DMS53 treated with DMSO at 0.1 percent for 48 hours (cell line): ENCODE measurements around the gene SSTR3.
"Not testable (repeated sequence)": the region's sequence is repeated elsewhere in the genome, so short reads cannot be mapped to it uniquely, and the experiment has no call there.

Experiments used
- DNase-seq: peaks from one replicate; lab custom pipeline; 2025; ENCODE audit not compliant: unreplicated experiment; lab: John Stamatoyannopoulos, UW

Gene SSTR3

DNA sequence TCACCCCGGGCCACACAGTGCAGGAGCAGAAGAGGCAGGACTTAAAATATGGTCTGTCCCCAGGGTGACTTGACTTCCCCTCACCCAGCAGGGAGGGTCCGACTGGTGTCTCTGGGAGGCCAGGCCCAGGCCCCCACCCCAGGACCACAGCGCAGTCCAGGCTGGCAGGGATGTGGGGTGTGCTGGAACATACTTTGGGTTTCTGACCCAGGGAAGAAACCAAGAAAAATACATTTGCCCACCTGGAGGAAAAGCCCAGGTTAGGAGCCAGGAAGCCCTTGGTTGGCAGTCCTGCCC is 29.4 kb downstream of the SSTR3 start:
- no peak for DNase-seq

DNA sequence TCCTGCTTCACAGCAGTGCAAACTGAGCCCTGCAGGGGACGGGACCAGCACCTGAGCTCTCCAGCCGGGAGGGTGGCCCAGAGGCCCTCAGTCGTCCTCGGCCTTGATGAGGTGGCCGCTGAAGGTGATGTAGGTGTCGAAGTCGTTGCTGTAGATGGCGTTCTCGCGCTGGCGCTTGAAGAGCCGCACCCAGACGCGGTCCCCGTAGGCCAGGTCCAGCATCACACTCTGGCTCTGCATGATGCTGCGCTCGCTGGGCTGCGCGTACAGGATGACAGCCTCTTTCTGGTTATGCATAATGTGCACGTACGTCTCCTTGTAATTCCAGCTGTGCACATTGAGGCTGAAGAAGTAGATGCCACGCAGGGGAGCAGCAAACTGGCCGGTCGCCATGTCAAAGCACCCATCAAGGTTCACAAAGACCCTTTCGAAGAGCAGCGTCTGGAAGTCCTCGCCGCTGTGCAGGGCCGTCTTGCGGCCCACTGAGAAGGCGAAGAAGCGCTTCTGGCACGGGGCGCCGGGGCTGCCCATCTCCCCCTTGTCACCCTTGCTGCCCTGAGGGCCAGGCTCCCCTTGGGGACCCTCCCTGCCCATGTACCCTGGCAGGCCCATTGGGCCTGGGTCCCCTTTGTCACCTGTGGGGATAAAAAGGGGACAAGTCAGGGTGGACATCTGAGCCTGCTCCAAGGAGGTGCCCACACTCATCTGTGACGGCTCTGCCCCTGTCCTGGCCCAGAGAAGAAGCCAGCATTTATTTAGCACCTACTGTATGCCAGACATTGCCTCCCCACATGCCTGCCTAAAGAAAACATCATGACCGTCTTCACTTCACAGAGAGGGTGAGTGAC is 30.0 kb downstream of the SSTR3 start:
- no peak for DNase-seq

DNA sequence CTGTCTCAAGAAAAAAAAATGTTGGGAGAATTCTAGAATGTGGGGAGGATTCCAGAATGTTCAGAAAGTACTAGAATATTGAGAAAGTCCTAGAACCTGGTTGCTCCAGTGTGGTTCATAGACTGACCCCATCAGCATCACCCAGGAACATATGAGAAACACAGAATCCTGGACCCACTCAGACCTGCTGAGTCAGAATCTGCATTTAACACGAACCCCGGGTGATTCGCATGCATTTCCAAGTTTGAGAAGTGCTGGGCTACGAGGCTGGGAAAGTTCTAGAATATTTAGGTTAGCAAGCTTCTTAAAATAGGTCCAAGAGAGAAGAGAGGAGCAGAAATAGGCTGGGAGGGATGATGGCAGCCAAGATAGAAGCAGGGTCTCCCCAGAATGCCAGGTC is 30.6 kb downstream of the SSTR3 start:
- no peak for DNase-seq

DNA sequence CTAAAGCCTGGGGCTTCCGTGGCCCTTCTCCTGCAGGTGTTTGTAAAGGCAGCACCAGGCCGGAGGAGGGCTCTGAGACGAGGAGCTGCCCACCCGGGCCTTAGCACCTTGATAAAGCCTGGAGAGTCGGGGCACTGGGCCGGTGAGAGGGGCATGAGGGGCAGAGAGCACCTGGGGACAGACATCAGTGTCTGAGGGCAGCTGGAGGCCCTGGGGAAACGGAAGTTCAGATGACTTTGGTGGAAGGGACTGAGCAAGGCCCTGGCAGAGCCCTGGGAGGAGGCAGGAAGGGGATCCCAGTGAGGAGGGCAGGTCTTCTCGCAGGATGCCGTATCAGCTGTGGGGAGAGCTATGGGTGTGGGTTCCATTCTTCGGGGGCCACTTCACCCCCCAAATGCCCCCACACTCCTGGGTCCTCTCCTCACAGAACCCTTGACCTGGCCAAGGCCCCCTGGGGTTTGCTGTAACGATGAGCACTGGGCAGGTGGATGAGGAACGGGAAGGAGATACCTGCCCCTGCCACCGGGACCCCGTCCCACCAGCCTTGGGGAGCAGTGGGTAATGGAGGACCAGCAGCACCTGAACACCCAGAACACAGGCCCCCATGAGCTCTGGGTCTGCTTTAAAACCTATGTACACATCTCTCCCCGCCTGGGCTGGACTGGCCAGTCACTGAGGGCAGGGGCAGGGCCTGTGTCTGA is 31.6 kb downstream of the SSTR3 start:
- no peak for DNase-seq

DNA sequence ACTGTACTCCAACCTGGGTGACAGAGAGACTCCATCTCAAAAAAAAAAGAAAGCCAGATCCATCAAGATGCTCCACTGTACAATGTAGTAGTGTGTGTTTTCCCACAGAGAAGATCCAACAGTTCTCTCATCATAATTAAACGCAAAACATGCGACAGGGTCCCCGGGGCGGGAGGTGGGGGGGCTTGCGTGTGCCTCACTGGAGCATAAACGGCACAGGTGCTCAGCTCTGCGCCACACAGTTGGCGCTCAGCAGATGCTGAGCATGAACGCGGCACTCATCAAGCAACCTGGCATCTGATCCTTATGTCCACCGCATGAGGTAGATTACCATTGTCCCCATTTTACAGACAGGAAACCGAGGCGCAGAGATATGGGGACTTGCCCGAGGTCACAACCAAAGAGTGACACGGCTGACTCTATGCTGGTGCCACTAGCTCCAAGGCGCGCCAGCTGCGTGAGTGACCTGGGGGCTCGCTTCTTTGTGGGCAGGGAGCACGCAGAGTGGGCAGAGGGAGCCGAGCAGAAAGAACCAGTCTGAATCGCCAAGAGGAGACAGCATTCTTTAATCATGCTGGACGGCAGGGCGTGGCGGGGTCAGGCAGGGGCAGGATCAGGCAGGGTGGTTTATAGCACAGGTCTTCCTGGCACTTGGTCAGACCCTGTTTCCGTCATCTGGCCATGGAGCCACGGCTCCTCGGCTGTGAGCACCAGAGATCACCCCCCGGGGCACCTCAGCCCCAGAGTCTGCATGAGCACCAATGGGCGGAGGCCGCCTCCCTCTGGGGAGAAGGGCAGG is 32.5 kb downstream of the SSTR3 start:
- no peak for DNase-seq

DNA sequence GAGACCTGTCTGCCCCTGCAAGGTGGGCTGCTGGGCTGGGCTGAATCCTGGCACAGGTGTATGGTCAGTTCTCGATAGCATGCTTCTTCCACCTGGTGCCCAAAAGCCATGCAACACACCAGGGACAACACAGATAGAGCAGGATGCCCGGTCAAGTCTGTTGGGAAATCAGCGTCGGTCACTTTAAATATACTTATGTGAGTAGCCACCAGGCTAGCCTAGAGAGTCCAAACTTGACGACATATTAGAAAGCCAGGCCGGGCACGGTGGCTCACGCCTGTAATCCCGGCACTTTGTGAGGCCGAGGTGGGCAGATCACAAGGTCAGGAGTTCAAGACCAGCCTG is 33.2 kb downstream of the SSTR3 start:
- DNase-seq = no peak

DNA sequence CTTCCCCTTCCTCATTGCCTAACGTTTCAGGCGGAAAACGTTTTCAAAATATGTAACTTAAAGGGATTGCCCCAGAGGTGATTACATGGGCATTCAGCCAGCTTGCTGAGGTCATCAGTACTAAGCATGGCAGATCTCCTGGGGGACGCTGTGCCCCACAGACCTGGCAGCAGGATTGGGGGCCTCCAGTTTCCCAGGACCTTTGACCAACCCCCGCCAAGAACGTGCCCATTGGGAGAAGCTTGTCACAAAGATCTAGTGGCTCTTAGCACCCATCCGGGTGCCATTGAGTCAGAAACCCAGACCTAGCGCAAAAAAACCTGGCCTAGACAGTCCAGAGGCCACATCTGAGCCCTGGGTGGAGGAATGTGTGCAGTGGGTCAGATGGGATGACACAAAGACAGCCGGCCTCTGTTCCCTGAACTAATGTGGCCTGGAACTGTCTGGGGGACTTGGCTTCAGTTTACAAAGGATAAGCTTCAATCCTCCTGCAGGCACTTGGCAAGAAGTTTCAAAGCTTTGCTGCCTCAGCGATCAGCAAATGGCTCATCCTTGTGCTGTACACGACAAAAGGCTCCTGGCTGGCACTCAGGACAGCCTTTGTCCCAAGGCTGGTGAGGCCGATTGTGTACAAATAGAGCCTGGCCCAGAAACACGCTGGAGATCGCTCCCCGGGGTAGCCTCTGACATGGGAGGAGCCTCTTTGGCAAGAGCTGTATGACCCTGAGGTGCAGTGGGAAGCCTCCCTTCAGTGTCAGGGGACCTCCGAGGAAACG is 33.7 kb downstream of the SSTR3 start:
- no peak for DNase-seq

DNA sequence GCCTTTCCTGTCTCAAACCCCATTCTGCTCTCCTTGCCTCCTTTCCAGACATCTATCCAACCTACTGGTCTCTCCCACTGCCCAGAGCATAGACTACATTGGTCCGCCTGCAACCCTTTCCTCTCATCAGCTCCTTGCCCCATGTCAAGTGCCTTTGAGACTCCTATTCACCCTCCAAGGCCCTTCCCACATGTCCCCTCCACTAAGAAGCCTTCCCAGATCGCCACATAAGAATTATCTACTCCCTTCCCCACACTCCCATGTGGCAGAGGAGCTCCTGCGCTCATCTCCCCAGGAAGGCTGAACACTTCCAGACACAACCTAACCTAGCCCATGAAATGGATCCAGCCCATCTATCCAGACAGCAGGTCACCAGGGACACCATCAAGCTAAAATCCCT is 34.5 kb downstream of the SSTR3 start:
- DNase-seq = no peak

DNA sequence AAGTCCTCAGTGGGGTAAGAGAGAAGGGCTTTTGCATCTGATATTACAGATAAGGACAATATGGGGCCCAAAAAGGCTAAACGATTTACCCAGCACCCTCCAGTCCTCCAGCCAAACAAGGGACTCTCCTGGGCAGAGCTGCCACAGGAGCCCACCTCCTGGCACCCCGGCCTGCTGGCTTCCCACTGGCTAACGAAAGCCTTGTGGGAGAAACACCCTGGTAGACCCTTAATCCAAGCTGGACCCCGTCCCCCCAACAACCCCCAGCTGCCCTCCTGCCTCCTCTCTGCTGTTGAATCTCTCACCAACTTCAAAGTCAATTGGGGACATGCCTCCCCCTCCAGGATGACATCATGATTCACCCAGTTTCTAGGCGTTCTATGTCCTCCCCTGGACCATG is 35.1 kb downstream of the SSTR3 start:
- no peak for DNase-seq

DNA sequence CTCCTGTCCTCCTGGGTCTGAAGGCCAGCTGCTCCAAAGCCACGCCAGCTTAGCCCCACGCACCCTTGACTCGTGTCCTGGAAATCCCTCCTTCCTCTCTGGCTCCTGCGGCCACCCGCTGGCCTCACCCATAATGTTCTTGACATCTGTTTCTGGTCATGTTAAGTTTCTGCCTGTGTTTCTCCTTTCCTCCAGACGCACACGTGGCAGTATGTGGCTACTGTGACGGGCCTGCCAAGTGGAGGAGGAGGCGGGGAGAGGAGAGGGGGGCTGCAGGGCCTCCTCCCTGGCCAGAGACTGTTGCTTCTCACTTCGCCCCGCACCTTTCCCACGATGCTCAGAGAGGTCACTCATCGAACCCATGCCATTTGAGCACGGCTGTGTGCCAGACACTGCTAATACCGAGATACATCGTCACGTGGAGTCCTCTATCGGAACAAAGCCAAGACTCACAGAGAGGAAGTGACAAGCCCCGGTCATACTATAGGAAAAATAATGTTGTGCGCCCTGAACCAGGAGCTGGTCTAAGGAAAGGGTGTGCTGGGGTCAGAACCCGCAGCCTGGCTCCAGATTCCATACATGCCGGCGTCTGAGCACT is 35.7 kb downstream of the SSTR3 start:
- no peak for DNase-seq

DNA sequence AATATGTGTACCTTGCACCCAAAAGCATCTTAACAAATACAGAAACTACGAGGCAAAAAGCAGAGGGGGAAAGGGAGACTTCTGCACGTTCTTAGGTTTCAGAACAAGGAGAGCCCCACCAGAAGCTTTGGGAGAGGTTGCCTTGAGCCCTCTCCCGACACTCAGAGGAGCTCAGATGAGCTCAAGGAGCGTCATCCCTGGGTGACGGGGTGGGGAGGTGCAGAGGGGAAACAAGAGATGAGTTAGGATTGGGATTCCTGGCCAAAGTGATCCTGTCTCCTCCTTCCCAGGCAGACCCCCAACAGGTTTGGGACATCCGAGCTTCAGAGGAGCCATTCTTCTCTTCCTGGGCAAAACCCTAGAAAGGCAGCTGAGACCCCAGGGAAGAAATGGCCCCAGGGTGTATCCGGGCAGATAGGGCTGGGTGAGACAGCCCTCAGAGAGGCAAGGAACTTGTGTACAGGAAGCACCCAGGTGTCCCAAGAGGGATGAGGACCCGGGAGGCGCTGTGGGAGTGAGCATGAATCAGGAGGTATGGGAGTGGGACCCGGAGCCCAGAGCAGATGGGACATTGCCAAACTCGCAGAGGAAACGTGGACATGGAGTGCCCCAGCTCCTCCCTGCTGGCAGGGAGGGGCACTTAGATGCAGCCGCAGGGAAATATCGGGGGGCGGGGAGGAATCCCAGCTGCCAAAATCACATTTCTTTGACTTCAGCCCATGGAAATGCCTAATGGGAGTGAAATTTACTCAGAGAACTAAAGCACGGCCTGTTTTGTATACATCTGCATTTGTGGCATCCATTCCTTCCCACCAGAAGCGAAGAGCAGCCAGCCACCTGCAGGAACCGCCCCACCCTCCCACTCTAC is 36.6 kb downstream of the SSTR3 start:
- no peak for DNase-seq

DNA sequence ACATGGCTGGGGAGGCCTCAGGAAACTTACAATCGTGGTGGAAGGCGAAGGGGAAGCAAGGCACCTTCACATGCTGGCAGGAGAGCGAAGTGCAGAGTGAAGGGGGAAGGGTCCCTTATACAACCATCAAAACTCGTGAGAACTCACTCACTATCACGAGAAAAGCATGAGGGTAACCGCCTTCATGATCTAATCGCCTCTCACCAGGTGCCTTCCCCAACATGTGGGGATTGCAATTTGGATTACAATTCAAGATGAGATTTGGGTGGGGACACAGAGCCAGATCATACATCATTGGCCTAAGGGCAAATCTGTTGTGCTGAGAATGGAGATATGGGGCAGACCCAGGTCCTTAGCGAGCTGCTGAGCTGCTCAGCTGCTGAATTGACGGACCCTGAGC is 37.3 kb downstream of the SSTR3 start:
- no peak for DNase-seq

DNA sequence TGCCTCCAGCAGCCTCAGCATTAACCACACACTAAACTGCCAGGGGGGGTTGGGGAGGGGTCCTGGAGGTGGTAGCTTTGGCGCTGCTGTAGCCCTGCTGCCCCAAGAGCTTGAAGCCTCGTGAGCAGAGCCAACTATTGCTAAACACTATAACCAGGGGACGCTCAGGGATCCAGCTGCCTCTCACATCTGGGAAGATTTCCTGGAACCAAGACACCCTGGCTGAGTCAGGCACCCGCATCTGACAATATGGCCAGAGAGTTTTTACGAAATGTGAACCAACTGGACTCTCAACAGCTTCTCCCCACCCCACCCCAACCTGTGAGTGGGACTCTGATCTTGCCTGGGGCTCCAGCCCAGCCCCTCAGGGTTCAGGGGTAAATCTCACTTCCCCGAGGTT is 38.6 kb downstream of the SSTR3 start:
- DNase-seq = no peak

DNA sequence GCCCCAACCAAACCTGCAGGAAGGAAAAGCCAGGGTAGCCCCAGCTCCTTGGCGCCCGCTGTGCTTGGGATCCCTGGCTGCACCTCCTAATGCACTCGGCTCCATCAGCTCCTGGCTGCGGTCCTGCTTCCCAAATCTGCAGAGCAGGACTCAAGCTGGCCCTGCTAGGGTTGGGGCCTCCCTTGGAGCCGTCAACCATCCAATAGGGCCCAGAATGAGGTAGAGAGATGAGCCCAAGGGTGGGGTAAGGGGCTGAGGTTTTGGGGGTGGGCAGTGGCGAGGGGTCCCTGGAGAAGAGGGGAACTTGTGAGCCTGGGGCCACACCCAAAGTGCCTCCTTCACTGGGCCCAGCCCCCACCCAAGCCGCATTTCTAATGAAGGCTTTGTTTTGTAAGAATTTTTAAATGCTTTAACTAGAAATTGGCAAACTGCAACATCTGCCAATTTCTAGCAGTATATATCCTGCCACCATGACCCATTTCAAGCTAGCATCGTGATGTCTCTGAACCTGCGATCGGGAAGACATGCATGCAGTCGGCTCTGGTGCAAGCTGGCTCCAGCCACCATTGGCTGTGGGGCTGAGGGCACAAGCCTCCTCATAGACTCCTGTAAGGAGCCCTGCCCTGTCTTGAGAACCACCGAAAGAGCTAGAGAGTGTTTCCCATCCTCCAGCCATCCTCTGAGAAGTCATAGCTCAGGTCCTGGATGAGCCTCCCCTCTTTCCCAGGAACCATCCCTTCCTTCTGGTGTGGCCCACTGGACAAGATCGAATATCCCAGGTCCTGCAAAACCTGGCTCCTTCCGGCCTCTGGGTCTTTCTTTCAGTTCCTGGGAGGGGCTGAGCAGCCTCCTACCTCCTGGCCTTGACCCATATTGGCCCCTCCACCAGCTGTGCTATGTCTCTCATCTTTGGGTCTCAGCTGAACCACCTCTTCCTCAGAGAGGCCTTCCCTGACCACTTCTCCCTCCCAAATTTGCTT is 39.7 kb downstream of the SSTR3 start:
- no peak for DNase-seq

DNA sequence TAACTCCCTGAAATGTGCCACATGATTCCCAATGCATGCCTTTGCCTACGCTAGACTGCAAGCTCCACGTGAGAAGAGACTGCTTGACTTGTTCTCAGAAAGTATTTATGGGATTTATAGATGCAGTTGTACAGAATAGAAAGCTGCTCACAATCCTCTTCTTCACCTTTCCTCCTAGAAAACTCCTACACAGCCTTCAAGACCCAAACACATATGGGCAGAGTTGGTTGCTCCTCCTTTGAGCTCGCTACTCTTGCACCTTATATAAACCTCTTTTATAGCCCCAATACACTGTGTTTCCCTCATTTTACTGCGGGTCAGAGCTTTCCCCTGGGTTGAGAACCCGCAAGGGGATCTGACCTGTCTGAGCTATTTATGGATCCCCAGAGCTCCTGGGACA is 40.6 kb downstream of the SSTR3 start:
- no peak for DNase-seq

DNA sequence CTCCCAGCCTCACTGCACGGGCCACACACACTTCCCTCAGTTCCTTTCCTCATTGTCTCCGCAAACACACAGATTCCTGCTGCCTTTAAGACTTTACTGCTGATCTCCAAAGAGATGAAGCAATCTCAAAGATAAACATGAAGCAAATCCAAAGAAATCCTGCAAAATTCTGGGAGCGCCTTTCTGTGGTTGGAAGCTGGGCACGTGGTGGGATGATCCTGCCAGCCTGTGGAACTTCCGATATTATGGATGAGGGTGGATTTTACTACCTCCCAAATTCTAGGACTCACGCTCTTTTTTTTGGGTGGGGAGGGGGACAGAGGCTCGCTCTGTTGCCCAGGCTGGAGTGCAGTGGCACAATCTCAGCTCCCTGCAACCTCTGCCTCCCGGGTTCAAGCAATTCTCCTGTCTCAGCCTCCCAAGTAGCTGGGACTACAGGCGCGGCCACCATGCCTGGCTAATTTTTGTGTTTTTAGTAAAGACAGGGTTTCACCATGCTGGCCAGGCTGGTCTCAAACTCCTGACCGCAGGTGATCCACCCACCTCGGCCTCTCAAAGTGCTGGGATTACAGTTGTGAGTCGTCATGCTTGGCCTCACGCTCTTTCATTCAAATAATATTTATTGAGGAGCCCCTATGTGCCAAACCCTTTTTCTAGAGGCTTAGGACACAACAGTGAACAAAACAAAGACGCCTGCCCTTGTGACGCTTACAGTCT is 41.4 kb downstream of the SSTR3 start:
- DNase-seq = not testable (repeated sequence)

DNA sequence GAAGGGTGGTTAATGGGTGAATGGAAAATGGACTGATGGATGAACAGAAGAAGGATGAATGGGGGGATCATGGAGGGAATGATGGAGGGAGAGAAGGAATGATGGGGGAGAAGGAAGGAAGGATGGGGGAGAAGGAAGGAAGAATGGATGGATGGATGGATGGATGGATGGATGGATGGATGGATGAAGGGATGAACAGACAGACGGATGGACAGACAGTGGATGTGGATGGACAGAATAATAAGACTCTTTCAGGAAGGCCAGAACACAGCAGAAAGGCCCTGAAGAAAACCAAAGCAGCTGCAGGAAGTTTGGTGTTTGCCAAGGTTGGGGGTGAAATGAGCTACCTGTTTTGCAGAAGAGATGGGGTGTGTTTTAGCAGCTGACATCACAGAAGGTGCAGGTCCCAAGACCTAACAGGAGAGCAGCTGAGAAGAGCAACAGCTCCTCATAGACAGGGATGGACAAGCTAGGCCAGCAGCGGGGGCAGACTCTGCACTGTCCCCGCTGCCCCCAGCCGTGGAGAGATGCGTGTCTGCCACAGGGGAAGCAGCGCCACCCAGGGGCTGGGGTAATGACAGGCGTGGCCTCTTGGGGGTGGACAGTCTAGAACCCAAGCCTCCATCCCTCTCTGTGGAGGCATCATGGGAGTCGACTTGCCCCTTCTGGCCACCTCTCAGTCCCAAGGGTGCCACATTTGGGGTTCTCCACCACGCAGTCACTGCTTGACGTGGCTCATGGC is 42.2 kb downstream of the SSTR3 start:
- no peak for DNase-seq

DNA sequence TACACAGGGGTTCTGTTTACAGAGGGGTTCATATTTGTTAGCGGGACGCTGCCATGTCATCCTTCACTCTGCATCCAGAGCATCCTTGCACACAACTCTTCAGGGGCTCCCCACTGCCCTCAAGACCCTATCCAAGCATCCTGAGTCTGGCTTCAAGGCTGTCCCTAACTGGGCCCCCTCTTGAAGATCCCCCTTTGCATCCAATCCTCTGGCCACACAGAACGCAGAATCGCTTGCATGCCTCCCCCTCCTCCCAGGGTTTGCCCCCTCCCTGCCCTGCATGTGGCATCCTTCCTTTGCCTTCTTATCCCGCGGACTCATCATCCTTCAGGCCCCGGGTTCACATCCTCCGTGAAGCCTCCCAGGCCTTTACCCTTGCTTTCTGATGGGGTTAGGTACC is 42.9 kb downstream of the SSTR3 start:
- DNase-seq = no peak
